Measurements from ENCODE around the gene PSMA7. TPM values are rescaled to one million over a fixed set of nuclear protein-coding genes. Genes with fewer than 3 reads are reported as not detected.

The PSMA7 gene
- polyA plus RNA-seq, 1 donor (not counting 4 experiments of a cell fraction or from before 2014, with no cell fraction given): 383 TPM

- DNase-seq (ENCODE audit: low read depth, low spot score): no peak
- Histone ChIP-seq H3K27me3 (ENCODE audit: control insufficient read depth, extremely low read depth, insufficient read depth, low read length) (peaks cover 37% of the 10 kb centered on the region), H3K4me1 (ENCODE audit: control insufficient read depth, extremely low read depth, insufficient read depth, low read length) (no peaks in the 10 kb centered on the region), H2AFZ (ENCODE audit: control insufficient read depth, low read length) (no peak overlapping the region), H3K36me3 (ENCODE audit: control insufficient read depth in 2 of 2, extremely low read depth in 1 of 2, insufficient read depth in 2 of 2, low read length in 2 of 2) (no peaks in the 10 kb centered on the region), H3K9me3 (ENCODE audit: control insufficient read depth, low read depth, low read length) (peaks cover 14% of the 10 kb centered on the region), H3K4me2 (ENCODE audit: control insufficient read depth, extremely low read depth, insufficient read depth, low read depth, low read length) (no peak overlapping the region), H3K9ac (ENCODE audit: control insufficient read depth, extremely low read depth, insufficient read depth, low read length) (no peak overlapping the region), H3K4me3 (ENCODE audit: control insufficient read depth in 2 of 3, extremely low read depth in 1 of 3, insufficient read depth in 2 of 3, low read depth in 1 of 3, low read length in 3 of 3) (no peak overlapping the region), H3K27ac (ENCODE audit: control insufficient read depth, insufficient read depth, low read length) (no peak overlapping the region), H3K9me1 (ENCODE audit: control insufficient read depth, extremely low read depth, insufficient read depth, low read length) (no peaks in the 10 kb centered on the region), H4K20me1 (ENCODE audit: control insufficient read depth, extremely low read depth, insufficient read depth, low read length) (no peaks in the 10 kb centered on the region), H3K79me2 (ENCODE audit: control insufficient read depth, insufficient read depth, low read length) (no peaks in the 10 kb centered on the region)
- TF ChIP-seq CTCF (optimal IDR thresholded peaks at IDR 0.05 in 1 of 3, IDR thresholded peaks at IDR 0.05 in 1 of 3, conservative IDR thresholded peaks at IDR 0.05 in 1 of 3; ENCODE audit: extremely low read depth in 1 of 3, insufficient read depth in 2 of 3, low read length in 3 of 3) (no peak), EZH2 (IDR thresholded peaks at IDR 0.05; ENCODE audit: low read length) (no peak)
- dilution Hi-C loops (cut with MboI; ENCODE audit: extremely low pct_ligation_motif_present, low sequenced_read_pairs): no loop called here
- FAIRE-seq: no peak
Observed at GRCh38 chr20:62114894-62115293, 28.3 kb downstream of the PSMA7 start.

- Histone ChIP-seq H3K9ac (ENCODE audit: control insufficient read depth, extremely low read depth, insufficient read depth, low read length) (no peak overlapping the region), H3K36me3 (ENCODE audit: control insufficient read depth in 2 of 2, extremely low read depth in 1 of 2, insufficient read depth in 2 of 2, low read length in 2 of 2) (no peaks in the 10 kb centered on the region), H3K79me2 (ENCODE audit: control insufficient read depth, insufficient read depth, low read length) (no peaks in the 10 kb centered on the region), H3K9me1 (ENCODE audit: control insufficient read depth, extremely low read depth, insufficient read depth, low read length) (no peaks in the 10 kb centered on the region), H3K9me3 (ENCODE audit: control insufficient read depth, low read depth, low read length) (peaks cover 16% of the 10 kb centered on the region), H3K4me2 (ENCODE audit: control insufficient read depth, extremely low read depth, insufficient read depth, low read depth, low read length) (no peak overlapping the region), H3K27me3 (ENCODE audit: control insufficient read depth, extremely low read depth, insufficient read depth, low read length) (peaks cover 18% of the 10 kb centered on the region), H3K27ac (ENCODE audit: control insufficient read depth, insufficient read depth, low read length) (no peak overlapping the region), H4K20me1 (ENCODE audit: control insufficient read depth, extremely low read depth, insufficient read depth, low read length) (no peaks in the 10 kb centered on the region), H3K4me3 (ENCODE audit: control insufficient read depth in 2 of 3, extremely low read depth in 1 of 3, insufficient read depth in 2 of 3, low read depth in 1 of 3, low read length in 3 of 3) (no peak overlapping the region), H2AFZ (ENCODE audit: control insufficient read depth, low read length) (no peak overlapping the region), H3K4me1 (ENCODE audit: control insufficient read depth, extremely low read depth, insufficient read depth, low read length) (no peaks in the 10 kb centered on the region)
- TF ChIP-seq CTCF (optimal IDR thresholded peaks at IDR 0.05 in 1 of 3, IDR thresholded peaks at IDR 0.05 in 1 of 3, conservative IDR thresholded peaks at IDR 0.05 in 1 of 3; ENCODE audit: extremely low read depth in 1 of 3, insufficient read depth in 2 of 3, low read length in 3 of 3): no peak
- TF ChIP-seq EZH2 (IDR thresholded peaks at IDR 0.05; ENCODE audit: low read length): no peak
- no peak for FAIRE-seq
- no peak for DNase-seq (ENCODE audit: low read depth, low spot score)
- dilution Hi-C loops (cut with MboI; ENCODE audit: extremely low pct_ligation_motif_present, low sequenced_read_pairs): no loop called here
Observed at GRCh38 chr20:62112368-62112767, 30.8 kb downstream of the PSMA7 start.

Measured in keratinocyte (primary cell).